Central memory CD4-positive, alpha-beta T cell (primary cell): Measurements from ENCODE around the gene KDM4E.
"Not testable (repeated sequence)": the region's sequence is repeated elsewhere in the genome, so short reads cannot be mapped to it uniquely, and the experiment has no call there.

ENCODE experiments used
- DNase-seq: peaks from one replicate; pipeline ENCODE4 v3.0.0; 2022
- total RNA-seq, 3 experiments: gene quantifications; one replicate each; lab custom pipeline; 2026; lab: John Stamatoyannopoulos, UW

KDM4E gene
- 0 reads per million in 3 experiments for total RNA-seq

DNA sequence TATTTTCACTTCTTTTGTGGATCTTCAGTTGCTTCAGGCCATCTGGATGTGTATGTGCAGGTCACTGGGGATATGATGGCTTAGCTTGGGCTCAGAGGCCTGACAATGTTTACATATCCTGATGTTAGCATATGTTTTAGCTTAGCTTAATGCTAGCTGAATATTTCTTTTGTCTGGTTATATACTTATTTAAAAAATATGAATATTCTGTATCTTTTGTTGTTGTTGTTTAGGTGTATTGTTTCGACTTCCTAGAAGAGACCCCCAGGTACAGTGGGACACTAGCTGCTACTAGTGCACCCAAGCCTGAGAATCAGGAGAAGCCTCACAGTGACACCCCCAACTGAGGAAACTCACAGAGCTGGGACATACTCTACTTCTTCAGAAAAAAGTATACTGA lies at the start of gene KDM4E:
KDM4E (plus strand) TSS at position 301 of the 400 bp plus-strand sequence. CDS start 300 bp downstream, outside the sequence.
- DNase-seq, result no peak

DNA sequence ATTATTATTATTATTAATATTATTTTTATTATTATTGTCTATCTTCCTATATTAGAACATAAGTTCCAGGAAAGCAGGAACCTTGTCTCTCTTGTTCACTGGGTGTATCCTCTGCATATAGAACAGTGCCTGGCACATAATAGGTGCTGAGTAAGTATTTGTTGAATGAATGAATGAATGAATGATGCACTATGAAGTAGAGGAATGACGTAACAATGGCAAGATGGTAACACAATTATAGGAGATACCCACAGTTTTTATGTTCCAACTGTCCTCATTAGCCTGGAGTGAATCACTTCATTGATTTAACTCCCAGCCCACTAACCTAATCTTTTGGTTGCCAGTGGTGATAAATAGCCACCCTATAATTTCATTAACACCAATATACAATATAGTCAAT lies 49.5 kb upstream of the KDM4E start:
- no peak for DNase-seq

DNA sequence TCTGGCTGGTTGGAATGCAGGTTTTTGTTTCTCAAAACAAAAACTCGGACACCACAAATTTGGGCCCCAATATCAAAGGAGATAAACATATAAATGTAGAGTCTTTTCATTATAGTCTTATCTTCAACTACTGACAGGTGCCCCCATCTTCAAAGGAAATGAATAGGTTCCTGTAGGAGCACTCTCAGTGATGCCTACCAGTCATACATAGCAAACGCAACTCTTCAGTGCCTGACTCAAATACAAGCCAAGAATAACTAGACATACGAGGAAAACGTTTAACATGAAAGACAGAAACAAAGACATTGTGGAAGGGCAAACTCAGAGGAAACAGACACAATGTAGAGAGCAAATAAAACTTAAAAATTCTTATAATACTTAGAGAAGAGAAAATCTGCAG lies 37.7 kb upstream of the KDM4E start:
- no peak for DNase-seq

DNA sequence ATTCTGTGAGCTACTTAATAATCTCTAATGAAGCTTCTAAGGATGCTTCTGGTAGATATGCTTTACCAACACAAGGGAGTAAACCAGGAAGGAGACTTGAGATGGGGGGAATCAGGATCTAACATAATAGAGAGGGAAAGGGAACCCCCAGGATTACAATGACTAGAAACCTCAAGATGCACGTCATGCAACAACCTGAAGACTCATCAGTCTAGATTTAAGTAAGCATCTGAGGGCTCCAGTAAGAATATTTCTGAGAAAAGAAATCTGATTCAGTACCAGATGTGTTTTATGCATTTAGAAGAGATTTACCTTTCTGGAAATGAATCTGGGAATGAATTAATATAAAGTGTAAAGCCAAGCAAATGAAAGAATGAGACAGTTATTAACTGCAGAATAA lies 36.3 kb upstream of the KDM4E start:
- DNase-seq, result no peak

DNA sequence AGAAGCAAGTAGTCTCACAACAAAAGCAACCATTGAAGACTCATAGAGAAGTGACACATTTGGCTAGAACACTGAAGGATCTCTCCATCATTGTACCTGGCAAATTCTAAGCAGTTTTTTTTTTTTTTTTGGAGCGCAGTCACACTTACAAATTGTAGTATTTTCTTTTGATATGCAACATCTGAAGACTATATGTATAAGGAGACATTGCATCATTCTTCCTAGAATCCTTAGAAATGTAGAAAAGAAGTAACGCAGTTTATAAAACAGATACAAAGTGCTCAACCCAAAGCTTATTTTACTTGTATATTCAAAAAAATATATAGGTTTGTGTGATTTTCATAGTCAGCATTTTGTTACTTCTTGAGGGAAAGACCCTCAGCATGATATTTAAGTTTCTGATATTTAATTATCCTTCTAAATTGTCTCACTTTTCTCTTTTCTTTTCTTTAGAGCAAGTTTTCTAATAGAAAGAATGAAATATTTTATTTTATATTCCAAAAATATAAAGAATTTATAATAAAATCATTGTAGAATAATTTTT lies 31.6 kb upstream of the KDM4E start:
- no peak for DNase-seq

DNA sequence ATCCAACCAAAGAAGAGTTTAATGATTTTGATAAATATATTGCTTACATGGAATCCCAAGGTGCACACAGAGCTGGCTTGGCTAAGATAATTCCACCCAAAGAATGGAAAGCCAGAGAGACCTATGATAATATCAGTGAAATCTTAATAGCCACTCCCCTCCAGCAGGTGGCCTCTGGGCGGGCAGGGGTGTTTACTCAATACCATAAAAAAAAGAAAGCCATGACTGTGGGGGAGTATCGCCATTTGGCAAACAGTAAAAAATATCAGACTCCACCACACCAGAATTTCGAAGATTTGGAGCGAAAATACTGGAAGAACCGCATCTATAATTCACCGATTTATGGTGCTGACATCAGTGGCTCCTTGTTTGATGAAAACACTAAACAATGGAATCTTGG lies 27.6 kb upstream of the KDM4E start:
- no peak for DNase-seq

DNA sequence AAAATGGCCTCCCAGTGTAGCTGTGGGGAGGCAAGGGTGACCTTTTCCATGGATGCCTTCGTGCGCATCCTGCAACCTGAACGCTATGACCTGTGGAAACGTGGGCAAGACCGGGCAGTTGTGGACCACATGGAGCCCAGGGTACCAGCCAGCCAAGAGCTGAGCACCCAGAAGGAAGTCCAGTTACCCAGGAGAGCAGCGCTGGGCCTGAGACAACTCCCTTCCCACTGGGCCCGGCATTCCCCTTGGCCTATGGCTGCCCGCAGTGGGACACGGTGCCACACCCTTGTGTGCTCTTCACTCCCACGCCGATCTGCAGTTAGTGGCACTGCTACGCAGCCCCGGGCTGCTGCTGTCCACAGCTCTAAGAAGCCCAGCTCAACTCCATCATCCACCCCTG lies 26.8 kb upstream of the KDM4E start:
- no peak for DNase-seq

DNA sequence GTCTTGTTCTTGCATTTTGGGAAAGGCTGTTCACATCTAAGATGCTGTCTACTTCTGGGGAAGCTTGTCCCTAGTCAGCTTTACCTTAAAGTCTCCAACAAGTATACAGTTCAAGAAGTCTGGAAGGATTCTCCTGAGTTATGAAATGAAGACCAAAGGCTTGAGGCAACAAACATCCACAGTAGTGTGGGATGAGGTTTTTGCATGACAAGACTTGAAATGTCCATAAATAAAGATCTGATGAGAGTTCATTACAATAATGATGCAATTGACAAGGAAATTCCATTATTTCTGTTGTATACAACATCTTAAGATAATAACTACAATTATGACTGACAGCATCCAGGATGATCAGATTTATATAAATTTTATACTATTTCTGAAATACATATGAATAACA lies 21.3 kb upstream of the KDM4E start:
- DNase-seq, result no peak

DNA sequence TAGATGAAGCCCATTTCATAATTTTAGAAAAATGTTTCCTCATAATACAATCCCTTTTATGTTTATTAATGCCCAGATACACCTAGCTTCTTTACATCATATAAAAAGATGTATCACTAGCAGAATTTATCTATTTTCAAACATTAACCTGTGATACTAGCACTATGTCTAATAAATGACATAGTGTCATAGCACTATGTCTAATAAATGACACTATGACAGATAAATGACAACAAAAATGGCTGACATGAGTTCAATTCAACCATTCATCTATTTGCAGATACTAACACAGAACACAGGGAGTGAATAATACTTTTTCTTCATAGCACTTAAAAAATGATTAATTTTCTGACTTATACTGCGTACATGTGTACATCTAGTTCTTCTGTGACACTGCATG lies 19.4 kb upstream of the KDM4E start:
- DNase-seq, result no peak

DNA sequence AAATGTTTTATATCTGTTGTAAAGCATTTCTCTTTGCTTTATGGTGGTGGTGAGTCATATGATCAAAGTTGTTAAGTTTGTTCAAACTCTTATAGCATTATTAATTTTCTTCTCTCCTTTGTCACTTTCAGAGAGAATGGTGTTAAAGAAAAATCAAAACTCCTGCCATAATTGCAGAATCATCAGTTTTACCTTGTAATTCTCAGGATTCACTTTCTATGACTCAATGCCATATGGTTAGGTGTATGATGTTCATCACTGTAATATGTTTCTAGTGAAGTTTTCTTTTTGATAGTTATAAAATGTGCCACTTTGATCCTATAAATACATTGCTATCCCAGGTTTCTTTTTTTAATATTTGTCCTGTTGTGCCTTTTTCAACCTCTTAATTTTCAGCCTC lies 13.7 kb upstream of the KDM4E start:
- DNase-seq, result no peak

DNA sequence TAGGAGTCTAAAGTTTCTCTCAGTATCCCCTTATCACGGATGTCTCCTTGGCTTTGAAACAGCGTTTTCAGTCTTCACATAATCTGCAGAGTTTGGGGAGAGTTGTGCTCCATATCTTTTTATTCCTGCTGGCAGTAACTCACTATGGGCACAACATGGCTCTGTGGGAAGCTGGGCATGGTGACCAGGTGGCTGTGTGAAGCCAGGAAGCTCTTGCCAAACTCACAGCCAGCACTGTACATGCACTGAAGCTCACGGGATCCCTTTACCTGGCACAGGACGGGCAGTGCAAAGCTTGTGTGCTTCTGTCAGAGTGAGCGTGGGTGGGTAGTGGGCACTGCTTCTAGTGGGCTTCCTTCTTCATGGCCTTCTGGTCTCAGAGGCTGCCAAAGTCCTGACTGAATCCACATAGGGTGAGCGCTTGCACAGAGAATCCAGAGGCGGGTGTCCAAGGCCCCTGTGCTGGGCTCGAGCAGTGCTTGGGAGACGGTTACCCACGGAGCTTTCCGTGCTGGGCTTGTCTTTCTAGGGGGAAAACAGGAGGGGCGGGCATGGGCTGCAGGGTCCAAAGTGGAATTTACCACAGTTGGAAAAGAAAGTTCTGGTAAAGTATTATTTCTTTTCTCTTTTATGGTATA lies 10.8 kb upstream of the KDM4E start:
- no peak for DNase-seq

DNA sequence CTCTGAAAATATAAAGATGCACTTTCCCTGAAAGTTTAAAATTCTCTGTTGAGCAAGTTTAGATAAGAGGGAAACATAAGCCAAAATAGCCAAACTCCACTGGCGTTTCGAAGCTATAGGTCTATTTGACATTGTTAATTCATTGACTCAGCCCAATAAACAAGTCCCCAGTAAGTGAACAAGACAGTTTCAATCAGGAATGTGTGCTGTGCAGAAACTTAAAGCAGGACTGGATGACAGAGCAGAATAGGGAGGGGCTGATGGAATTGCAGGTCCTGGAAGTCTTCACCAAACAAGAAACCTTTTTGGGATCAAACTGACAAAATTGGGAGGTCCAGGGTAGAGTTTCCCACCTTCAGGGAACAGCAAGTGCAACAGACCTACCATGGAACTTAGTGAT lies 8.9 kb upstream of the KDM4E start:
- no peak for DNase-seq

DNA sequence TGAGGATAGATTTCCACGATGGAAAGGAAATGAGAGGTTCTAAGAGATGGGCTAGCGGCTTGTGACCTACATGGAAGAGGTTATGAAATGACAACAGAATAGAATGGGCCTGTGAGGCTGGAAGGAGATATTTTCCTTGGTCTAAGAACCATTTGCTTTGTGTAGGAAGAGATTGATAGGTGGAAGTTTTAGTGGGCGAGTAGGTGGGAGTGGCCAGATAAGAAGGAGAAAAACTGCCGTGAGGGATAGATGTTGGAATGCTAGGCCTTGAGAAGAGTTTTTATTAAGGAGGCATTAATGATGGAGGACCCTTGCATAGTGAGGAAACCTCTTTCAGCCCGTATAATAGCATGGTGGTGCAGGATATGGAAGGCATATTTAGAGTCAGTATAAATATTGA lies 3.6 kb upstream of the KDM4E start:
- not testable (repeated sequence) for DNase-seq

DNA sequence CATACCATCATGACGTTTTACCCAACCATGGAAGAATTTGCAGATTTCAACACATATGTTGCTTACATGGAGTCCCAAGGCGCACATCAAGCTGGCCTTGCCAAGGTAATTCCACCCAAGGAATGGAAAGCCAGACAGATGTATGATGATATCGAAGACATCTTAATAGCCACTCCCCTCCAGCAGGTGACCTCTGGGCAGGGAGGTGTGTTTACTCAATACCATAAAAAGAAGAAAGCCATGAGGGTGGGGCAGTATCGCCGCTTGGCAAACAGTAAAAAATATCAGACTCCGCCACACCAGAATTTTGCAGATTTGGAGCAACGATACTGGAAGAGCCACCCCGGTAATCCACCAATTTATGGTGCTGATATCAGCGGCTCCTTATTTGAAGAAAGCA lies 536 bp downstream of the KDM4E start:
- not testable (repeated sequence) for DNase-seq

DNA sequence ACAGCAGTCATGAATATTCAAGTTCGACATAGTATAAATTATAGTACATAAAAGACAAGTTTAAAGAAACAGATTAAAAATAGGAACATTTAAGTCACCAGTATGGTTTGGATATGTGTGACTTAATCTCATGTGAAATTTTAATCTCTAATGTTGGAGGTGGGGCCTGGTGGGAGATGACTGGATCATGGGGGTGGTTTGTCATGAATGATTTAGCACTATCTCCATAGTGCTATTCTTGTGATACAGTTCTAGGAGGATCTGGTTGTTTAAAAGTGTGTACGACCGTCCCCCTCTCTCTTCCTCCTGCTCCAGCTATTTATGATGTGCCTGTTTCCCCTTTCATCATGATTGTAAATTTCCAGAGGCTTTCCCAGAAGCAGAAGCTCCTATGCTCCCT lies 3.3 kb downstream of the KDM4E start:
- no peak for DNase-seq

DNA sequence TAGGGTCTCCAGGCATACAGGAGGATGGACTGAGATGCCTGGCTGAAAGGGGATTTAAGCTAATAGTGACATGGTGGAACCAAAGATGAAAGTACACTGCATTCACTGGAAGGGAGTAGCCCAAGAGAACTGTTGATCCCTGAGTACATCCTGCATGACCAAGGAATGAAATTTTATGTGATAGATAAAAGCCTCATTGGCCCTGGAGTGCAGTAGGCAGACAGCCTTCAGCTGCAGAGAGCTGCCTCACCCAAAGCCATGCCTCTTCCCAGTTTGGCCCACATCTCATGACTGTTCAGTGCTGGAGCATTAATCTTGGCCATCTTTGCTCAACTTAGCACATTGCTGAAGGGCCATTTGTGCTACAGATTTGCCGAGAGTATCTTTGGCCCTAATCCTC lies 8.0 kb downstream of the KDM4E start:
- no peak for DNase-seq

DNA sequence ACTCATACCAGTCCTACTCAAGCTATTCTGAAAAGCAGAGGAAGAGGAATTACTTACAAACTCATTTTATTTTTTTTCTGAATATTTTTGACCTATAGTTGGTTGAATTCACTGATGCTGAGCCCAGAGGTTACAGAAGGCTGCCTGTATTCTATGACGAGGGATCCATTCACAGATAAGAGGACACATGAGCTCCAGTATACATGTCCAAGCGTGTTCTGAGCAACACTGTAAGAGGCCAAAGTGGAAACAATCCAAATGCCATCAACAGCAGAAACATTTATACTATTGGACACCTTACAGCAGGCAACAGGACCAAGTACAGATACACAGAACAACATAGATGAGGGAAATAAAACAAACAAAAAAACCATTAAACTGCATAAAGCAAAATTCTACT lies 10.3 kb downstream of the KDM4E start:
- DNase-seq, result no peak

DNA sequence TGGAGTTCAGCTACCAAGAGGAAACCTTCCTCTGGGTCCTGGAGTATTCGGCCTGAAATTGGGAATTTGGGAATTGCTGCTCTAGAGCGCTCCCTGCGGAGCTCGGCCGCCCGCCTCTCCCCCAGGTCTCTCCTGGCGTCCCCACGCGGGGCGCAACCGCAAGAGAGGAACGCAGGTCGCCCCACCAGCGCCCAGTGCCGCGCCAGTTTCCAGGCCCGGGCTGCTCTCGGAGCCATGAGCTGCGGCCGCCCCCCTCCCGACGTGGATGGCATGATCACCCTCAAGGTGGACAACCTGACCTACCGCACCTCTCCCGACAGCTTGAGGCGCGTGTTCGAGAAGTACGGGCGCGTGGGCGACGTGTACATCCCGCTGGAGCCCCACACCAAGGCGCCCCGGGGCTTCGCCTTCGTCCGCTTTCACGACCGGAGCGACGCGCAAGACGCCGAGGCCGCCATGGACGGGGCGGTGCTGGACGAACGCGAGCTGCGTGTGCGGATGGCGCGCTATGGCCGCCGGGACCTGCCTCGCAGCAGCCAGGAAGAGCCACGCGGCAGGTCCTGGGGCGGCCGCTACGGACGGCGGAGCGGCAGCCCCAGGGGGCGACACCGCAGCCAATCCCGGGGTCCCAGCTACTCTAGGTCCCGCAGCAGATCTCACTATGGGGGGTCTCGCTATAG lies 12.4 kb downstream of the KDM4E start:
- not testable (repeated sequence) for DNase-seq

DNA sequence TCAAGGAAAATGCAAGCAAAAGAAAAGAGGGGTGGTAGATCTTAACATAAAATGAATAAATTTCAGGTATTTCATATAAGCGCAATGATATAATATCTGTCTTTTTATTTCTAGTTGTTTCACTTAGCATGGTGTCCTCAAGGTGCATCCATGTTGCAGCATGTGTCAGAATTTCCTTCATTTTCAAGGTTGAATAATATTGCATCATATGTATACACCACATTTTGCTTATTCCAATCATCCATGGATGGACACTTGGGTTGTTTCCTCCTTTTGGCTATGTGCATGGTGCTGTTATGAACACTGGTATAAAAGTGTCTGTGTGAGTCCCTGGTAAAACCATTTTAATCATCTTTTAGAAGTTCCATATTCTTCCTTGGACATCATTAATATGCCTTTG lies 17.2 kb downstream of the KDM4E start:
- no peak for DNase-seq

DNA sequence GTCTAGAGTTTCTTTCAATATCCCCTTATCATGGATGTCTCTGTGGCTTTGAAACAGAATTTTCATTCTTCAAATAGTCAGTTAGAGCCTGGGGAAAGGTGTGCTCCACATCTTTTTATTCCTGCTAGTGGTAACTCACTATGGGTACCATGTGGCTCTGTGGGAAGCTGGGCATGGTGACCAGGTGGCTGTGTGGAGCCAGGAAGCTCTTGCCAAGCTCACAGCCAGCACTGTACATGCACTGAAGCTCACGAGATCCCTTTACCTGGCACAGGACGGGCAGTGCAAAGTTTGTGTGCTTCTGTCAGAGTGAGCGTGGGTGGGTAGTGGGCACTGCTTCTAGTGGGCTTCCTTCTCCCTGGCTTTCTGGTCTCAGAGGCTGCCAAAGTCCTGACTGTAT lies 17.8 kb downstream of the KDM4E start:
- no peak for DNase-seq

DNA sequence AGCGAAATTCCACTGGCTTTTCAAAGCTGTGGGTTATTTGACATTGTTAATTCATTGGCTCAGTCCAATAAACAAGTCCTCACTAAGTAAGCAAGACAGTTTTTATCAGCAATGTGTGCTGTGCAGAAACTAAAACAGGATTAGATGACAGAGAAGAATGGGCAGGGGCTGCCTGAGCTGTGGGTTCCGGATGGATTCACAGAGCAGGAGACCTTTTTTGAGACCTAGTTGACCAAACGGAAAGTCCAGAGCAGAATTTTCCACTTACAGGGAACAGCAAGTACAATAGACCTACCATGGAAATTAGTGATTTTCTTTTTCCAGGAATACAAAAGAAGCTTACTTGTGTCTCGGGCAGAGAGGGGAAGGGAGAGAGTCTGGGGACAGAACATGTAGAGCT lies 19.0 kb downstream of the KDM4E start:
- no peak for DNase-seq

DNA sequence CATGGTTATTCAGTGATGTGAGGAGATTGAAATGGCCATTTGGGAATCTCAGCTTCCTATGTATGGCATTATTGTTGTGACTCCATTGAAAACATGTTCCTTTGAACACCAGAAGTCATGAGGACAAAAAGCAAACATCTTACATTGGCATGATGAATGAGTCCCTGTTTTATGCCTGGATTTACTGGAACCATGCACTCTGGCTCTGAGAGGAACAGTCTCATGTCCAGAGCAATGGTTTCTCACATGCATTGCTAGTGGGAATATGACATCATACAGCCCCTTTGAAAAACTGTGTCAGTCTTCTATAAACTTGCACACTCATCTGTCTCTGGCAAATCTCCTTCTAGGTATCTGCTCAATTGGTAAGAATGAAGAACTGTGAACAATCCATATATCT lies 20.8 kb downstream of the KDM4E start:
- no peak for DNase-seq

DNA sequence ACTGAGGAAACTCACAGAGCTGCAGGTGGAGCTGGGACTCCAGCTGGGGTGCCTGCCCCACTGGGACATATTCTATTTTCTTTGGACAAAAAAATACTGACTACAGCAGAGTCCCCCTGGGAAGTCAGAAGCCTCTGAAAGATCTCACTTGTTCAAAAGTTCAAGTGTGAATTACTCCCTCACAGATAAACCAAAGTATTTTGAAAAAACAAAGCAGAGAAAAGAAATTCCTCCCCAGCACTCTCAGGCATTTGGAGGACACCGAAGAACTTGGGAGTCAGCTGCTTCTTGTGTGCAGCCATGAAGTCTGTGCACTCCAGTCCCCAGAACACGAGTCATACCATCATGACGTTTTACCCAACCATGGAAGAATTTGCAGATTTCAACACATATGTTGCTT lies 24.1 kb downstream of the KDM4E start, which contains the start of gene KDM4F:
KDM4F (plus strand) TSS at position 301 of the 400 bp plus-strand sequence.
- not testable (repeated sequence) for DNase-seq

DNA sequence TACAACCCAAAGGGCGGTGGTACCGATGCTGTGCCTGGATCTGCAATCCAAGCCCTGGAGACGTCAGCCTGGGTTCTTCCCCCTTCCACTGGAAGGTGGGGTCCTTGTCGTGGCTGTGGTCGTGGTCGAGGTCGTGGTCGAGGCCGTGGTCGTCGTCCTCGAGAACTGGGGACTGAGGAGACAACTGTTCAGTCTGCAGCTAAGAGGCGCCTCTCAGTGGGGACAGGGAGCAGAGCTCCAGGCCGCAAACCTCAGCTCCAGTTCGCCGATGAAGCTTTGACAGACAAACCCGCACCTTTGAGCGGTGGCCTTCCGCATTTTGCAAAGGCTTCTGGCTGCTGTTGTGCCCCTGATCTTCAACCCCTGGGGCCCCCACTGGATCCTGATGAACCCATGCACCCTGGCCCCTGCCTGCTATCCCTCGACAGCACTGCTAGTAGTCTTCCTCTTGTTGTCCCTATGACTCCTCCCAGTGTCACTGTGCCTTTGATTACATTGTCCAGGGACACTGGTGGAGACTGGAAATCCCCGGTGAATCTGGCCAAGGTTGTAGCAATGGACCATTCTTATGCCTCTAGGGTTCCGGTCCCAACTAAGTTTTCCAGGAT lies 25.6 kb downstream of the KDM4E start:
- DNase-seq, result no peak
